Uterus (tissue), 4 donors: Measurements from ENCODE around the gene GPN1. TPM values are rescaled to one million over a fixed set of nuclear protein-coding genes. Genes with fewer than 3 reads are reported as not detected.
A peak's percentile ranks its signal among the peaks of the same experiment; 100 is the strongest.
"Not testable (repeated sequence)": the region's sequence is repeated elsewhere in the genome, so short reads cannot be mapped to it uniquely, and the experiment has no call there.

Experiments used
- DNase-seq, 2 donors: peaks; one replicate each; pipeline ENCODE4 v3.0.0-alpha.2; 2019 to 2020
- H3K27ac ChIP-seq, 2 donors: fragments of 200-600 bp; sonication (generic); 1 replicate in 1 of 2; 2 replicates in 1 of 2; pipeline ENCODE4 v1.5.1; 2016 to 2018
- H3K27me3 ChIP-seq, 2 donors: fragments of 200-600 bp; sonication (generic); one replicate each; pipeline ENCODE4 v1.5.1; 2018 to 2019; ENCODE audit warnings: control low read depth in 1 of 2
- H3K36me3 ChIP-seq, 2 donors: fragments of 200-600 bp; sonication (generic); one replicate each; pipeline ENCODE4 v1.5.1; 2019; ENCODE audit warnings: control low read depth in 1 of 2
- H3K4me1 ChIP-seq, 2 donors: fragments of 200-600 bp; sonication (generic); one replicate each; pipeline ENCODE4 v1.5.1; 2018 to 2019; ENCODE audit warnings: control low read depth in 1 of 2
- H3K4me3 ChIP-seq, 2 donors: fragments of 200-600 bp; sonication (generic); 1 replicate in 1 of 2; 2 replicates in 1 of 2; pipeline ENCODE4 v1.5.1; 2018 to 2019; ENCODE audit warnings: mild to moderate bottlenecking in 1 of 2
- H3K9me3 ChIP-seq, 2 donors: fragments of 200-600 bp; sonication (generic); one replicate each; pipeline ENCODE4 v1.5.1; 2019; ENCODE audit warnings: control low read depth in 1 of 2
- POLR2A ChIP-seq, 2 donors: fragments of 450-650 bp; IDR thresholded peaks; one replicate each; pipeline ENCODE4 v1.6.1; 2016; ENCODE audit warnings: antibody characterized with exemption in 2 of 2, mild to moderate bottlenecking in 1 of 2, moderate library complexity in 1 of 2
- intact Hi-C: fragments of 100-400 bp; cut with DNase I; formaldehyde crosslinking; loops from one replicate; pipeline ENCODE4 v1.15.1; 2023; ENCODE audit warnings: low total_unique reads
- total RNA-seq, 4 donors: library from RNA; depleted of rRNA in 3 of 4; stranded (reverse); fragments of >200 nt in 3 of 4; gene quantifications; one replicate each; pipeline versions ENCODE4 v1.1.0 to v1.2.4, GENCODE V29; 2014 to 2023
- TF ChIP-seq, protein P1 (sequence below), 4 experiments: fragments of 200-600 bp in 2 of 4; fragments of 450-650 bp in 2 of 4; sonication (generic) in 2 of 4; IDR thresholded peaks; one replicate each; pipeline ENCODE4 v1.5.1; 2016 to 2019; ENCODE audit warnings: antibody characterized with exemption in 4 of 4, mild to moderate bottlenecking in 2 of 4, moderate library complexity in 1 of 4
- donor health status: DM: yes; HTN: yes; CAD: no.

The GPN1 gene
- total RNA-seq, 4 donors from 2014 or later, result 13.3 to 38.6 (median 19.7) TPM

DNA sequence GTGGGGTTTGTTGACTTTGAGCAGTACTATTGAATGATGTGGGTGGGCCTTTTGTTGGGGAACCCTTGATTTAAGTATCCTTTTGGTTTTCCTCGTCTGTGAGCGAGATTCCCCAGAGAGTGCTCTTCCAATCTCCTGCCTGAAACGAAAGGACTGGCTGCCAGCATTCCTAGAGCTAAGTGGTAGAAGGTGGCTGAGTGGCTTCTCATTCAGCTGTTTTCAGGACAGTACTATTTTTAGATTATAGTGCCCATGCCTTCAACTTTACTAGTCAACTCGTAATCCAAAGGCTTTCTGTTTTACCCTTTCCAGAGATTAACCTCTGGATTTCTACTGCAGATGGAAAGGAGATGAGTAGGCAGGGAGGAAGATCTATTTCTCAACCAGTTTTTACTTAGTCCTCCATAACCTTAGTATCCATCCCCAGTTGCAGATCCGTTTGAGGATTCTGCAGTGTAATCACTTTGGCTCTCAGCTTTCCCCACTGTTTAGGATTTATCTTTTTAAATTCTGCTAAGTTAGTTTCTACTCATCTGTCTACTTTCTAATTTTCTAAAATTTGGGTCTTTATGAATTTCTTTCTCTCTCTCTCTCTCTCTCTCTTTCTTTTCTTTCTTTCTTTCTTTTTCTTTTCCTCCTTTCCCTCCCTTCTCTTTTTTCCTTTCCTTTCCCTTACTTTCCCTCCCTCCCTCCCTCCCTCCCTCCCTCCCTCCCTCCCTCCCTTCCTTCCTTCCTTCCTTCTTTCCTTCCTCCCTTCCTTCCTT is 44.1 kb downstream of the GPN1 start:
- Histone ChIP-seq H3K36me3 (no peaks in the 10 kb centered on the region), H3K9me3 (no peaks in the 10 kb centered on the region), H3K27ac (no peak overlapping the region), H3K4me3 (no peak overlapping the region), H3K4me1 (no peaks in the 10 kb centered on the region), H3K27me3 (no peaks in the 10 kb centered on the region)
- intact Hi-C loops, result no loop called here
- no peak for DNase-seq
- TF ChIP-seq, protein P1, sequence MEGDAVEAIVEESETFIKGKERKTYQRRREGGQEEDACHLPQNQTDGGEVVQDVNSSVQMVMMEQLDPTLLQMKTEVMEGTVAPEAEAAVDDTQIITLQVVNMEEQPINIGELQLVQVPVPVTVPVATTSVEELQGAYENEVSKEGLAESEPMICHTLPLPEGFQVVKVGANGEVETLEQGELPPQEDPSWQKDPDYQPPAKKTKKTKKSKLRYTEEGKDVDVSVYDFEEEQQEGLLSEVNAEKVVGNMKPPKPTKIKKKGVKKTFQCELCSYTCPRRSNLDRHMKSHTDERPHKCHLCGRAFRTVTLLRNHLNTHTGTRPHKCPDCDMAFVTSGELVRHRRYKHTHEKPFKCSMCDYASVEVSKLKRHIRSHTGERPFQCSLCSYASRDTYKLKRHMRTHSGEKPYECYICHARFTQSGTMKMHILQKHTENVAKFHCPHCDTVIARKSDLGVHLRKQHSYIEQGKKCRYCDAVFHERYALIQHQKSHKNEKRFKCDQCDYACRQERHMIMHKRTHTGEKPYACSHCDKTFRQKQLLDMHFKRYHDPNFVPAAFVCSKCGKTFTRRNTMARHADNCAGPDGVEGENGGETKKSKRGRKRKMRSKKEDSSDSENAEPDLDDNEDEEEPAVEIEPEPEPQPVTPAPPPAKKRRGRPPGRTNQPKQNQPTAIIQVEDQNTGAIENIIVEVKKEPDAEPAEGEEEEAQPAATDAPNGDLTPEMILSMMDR (IDR thresholded peaks at IDR 0.05), result no peak

DNA sequence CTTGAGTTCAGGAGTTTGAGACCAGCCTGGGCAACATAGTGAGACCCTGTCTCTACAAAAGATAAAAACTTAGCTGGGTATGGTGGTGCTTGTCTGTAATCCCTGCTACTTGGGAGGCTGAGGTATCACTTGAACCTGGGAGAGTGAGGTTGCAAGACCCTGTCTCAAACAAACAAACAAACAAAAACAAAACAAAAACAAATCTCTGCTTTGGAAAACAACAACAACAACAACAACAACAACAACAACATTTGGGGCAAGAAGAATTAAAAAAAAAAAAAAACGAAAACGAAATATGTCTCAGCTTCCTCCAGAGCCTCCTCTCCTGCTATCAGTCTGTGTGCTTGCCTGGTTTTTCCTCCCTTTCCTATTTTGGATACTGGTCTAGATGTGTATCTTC is 51.7 kb downstream of the GPN1 start:
- no peak for DNase-seq
- H3K4me1 ChIP-seq, result no peaks in the 10 kb centered on the region
- H3K27me3 ChIP-seq, result no peaks in the 10 kb centered on the region
- no peak overlapping the region for H3K27ac ChIP-seq
- no peak overlapping the region for H3K4me3 ChIP-seq
- TF ChIP-seq, protein P1 (IDR thresholded peaks at IDR 0.05), result no peak
- no peak for TF ChIP-seq POLR2A (IDR thresholded peaks at IDR 0.05)
- intact Hi-C loops, result no loop called here
- H3K36me3 ChIP-seq, result no peaks in the 10 kb centered on the region
- H3K9me3 ChIP-seq, result no peaks in the 10 kb centered on the region

DNA sequence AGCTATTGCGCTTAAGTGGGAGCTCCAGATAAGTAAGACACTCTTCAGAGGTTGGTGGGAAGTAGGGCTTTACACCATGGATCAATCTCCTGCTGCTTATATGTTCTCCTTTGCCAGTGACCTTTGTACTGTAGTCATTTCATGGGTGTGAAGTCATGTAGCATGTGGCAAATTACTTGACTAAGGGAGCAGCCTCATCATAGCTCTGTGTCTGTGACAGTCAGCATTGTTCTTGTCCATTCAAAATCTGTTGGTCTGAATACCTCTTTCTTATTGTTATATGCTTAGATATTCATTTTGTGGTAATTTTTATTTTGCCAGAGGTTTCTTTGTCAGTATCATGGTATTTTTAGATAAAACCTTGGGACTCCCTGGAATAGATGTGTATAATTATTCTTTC is 53.0 kb downstream of the GPN1 start:
- Histone ChIP-seq H3K4me1 (no peaks in the 10 kb centered on the region), H3K27ac (peak overlapping the region; percentile 3 to 19), H3K27me3 (no peaks in the 10 kb centered on the region), H3K4me3 (no peak overlapping the region), H3K9me3 (no peaks in the 10 kb centered on the region), H3K36me3 (no peaks in the 10 kb centered on the region)
- TF ChIP-seq POLR2A (IDR thresholded peaks at IDR 0.05), result no peak
- TF ChIP-seq, protein P1 (IDR thresholded peaks at IDR 0.05), result no peak
- intact Hi-C loops, result no loop called here
- no peak for DNase-seq

DNA sequence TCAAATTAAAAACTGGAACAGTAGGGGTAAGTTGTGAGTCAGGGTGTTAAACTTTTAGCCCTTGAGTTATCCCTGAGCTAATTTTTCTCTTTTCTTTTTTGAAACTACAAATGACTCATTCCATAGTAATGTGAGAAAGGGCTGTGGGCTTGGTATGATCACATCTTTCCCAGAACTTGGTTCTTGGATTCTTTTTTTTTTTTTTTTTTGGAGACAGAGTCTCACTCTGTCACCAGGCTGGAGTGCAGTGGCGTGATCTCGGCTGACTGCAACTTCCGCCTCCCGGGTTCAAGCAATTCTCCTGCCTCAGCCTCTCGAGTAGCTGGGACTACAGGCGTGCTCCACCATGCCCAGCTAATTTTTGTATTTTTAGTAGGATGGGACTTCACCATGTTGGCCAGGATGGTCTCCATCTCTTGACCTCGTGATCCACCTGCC is 53.5 kb downstream of the GPN1 start:
- DNase-seq, H3K4me1 ChIP-seq, H3K4me3 ChIP-seq, H3K27me3 ChIP-seq, intact Hi-C loops, H3K36me3 ChIP-seq, H3K9me3 ChIP-seq: not testable (repeated sequence)
- peak overlapping the region; percentile 3 to 19 for H3K27ac ChIP-seq

DNA sequence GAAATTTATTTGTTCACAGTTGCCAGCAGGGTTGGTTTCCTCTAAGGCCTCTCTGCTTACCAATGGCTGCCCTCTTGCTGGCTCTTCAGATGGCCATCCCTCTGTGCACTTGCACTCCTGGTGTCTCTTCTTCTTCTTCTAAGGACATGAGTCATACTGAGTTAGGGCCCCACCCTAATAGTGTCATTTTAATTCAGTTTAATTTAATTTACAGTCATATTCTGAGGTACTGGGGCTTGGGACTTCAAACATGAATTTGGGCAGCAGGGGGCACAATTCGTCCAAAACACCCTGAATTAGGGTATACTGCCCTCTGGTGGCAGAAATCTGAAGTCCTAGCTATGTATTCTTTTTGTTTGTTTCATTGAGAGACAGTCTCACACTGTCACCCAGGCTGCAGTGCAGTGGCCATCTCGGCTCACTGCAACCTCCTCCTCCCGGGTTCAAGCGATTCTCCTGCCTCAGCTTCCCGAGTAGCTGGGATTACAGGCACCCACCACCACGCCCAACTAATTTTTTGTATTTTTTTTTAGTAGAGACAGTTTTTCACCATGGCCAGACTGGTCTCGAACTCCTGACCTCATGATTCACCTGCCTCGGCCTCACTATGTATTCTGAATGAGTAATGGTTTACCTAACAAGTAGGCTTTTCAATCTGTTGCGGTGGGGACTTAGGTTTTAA is 54.7 kb downstream of the GPN1 start:
- Histone ChIP-seq H3K4me3 (no peak overlapping the region), H3K4me1 (no peaks in the 10 kb centered on the region), H3K27ac (peak overlapping the region in 1 of 2 donors; percentile 19), H3K36me3 (no peaks in the 10 kb centered on the region), H3K9me3 (no peaks in the 10 kb centered on the region), H3K27me3 (no peaks in the 10 kb centered on the region)
- intact Hi-C loops, result no loop called here
- DNase-seq, result peak; percentile 54 to 84
- TF ChIP-seq, protein P1 (IDR thresholded peaks at IDR 0.05), result peak; percentile 73 to 88 (median 86)
- TF ChIP-seq POLR2A (IDR thresholded peaks at IDR 0.05), result no peak

DNA sequence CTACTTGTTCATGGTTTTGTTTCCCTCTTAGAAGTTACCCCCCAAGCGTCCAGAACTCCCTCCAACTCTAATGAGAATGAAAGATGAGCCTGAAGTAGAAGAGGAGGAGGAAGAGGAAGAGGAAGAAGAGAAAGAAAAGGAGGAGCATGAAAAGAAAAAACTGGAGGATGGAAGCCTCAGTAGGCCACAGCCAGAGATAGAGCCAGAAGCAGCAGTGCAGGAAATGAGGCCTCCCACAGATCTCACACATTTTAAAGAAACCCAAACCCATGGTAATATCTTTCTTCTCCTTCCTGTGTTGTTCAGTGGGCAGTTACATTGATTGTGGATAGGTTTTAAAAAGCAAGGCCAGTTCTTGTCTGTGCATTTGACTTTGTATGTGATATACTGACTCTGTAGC is 56.2 kb downstream of the GPN1 start:
- H3K27me3 ChIP-seq, H3K36me3 ChIP-seq, H3K27ac ChIP-seq, H3K4me3 ChIP-seq, intact Hi-C loops, H3K4me1 ChIP-seq, H3K9me3 ChIP-seq, DNase-seq: not testable (repeated sequence)
